ENCODE data around the gene TTC34.

DNA sequence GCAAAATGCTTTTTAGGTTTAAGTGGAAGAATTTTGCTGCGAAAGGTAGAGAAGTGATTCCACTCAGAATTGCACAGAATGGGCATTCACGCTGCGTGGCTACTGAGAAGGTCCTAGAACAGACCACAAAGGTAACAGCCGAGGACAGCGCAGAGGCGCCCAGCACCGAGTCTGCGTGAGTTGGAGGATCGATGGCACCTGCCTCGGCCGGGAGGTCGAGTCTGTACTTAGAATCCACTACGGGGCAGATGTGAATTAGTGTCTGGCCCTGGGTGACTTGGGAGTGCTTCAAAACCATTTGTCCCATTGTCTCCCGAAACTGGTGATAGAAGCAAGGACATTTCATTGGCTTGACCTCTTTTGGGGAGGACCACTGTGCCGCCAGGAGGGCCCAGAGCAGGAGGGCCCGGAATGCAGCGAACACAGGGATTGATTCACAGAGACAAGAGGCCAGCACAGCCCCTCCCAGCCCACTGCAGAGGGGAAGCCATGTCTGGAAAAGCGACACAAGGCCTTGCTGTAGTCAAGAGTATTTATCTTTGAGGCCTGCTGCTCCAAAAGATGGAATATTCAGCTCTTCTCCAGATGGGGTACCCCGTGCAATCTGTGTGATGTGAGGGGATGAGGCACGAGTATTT, 35.0 kb upstream of the TTC34 start:
- TF ChIP-seq EZH2 (IDR thresholded peaks at IDR 0.05; ENCODE audit: insufficient read depth, poor library complexity, severe bottlenecking) (no peak), EZH2phosphoT487 (IDR thresholded peaks at IDR 0.05; ENCODE audit: insufficient read depth, low read depth) (no peak)

Measured in GM23248 (cell line).